K562 (cell line): Measurements from ENCODE around the gene ADRA1B. TPM values are rescaled to one million over a fixed set of nuclear protein-coding genes. Genes with fewer than 3 reads are reported as not detected.

Source experiments
- ATAC-seq: fragments of 200-7000 bp; cut with Tn5 transposase; 3 replicates; pipeline ENCODE4 v1.9.1; 2020; ENCODE audit warnings: moderate library complexity
- BruUV-seq: library from RNA; stranded (reverse); fragments of 400-500 nt; replicated peaks from 2 replicates; lab custom pipeline; 2021; lab: Mats Ljungman, UMichigan
- CTCF ChIA-PET: fragments of 300-600 bp; formaldehyde crosslinking; extraction: SDS; loops from one replicate; lab custom pipeline; 2021; ENCODE audit warnings: low intra/inter-chr PET ratio; lab: Yijun Ruan, JAX
- POLR2A ChIA-PET: fragments of 300-600, 350-650 bp; sonication (Branson Sonifier 250); formaldehyde crosslinking; extraction: SDS; loops from one replicate; lab custom pipeline; 2021; ENCODE audit warnings: antibody characterized with exemption, inconsistent platforms; lab: Yijun Ruan, JAX
- DNase-seq, 4 experiments: peaks; one replicate each; pipeline versions ENCODE4 v3.0.0 to v3.0.0-alpha.2; 2011 to 2018; ENCODE audit warnings: low spot score in 3 of 4, mixed read lengths in 3 of 4; ENCODE audit errors: extremely low read depth in 1 of 4
- FAIRE-seq: peaks from 2 replicates; lab custom pipeline; 2011; peaks lifted over from hg19 to GRCh38; lab: Jason Lieb, UNC
- H2AFZ ChIP-seq: 2 replicates; pipeline ENCODE4 v1.6.0; 2011; ENCODE audit warnings: low read depth, low read length, control low read depth, inconsistent platforms
- H3K27ac ChIP-seq: fragments of 200-600 bp; 3 replicates; pipeline ENCODE4 v1.8.0; 2011; ENCODE audit warnings: low read depth, mild to moderate bottlenecking, control low read depth, inconsistent platforms, low read length, moderate library complexity, mixed read lengths; ENCODE audit errors: extremely low read depth
- H3K27me3 ChIP-seq, 2 experiments: fragments of 300-600 bp in 1 of 2; 2 replicates in 1 of 2; 3 replicates in 1 of 2; pipeline versions ENCODE4 v1.6.0 to v1.8.0; 2011; ENCODE audit warnings: inconsistent platforms in 2 of 2, low read length in 2 of 2, mild to moderate bottlenecking in 1 of 2, mixed read lengths in 1 of 2, moderate library complexity in 1 of 2; ENCODE audit not compliant: control insufficient read depth in 2 of 2, insufficient read depth in 2 of 2
- H3K36me3 ChIP-seq: fragments of 300-600 bp; 3 replicates; pipeline ENCODE4 v1.8.0; 2011; ENCODE audit warnings: mild to moderate bottlenecking, low read length, inconsistent platforms; ENCODE audit not compliant: control insufficient read depth, insufficient read depth
- H3K4me1 ChIP-seq, 2 experiments: fragments of 200-600 bp in 1 of 2; replicated peaks in 1 of 2; 2 replicates in 1 of 2; 3 replicates in 1 of 2; pipeline versions ENCODE4 v1.5.1 to v1.8.0; 2011; ENCODE audit warnings: inconsistent platforms in 2 of 2, low read length in 2 of 2, mild to moderate bottlenecking in 1 of 2, mixed read lengths in 1 of 2, moderate library complexity in 1 of 2; ENCODE audit not compliant: control insufficient read depth in 2 of 2, insufficient read depth in 2 of 2
- H3K4me2 ChIP-seq: 2 replicates; pipeline ENCODE4 v1.6.1; 2011; ENCODE audit warnings: low read length, control low read depth, inconsistent platforms, mixed read lengths; ENCODE audit not compliant: insufficient read depth
- H3K4me3 ChIP-seq: fragments of 200-600 bp; sonication (generic), shearing (Covaris generic); 2 replicates; pipeline ENCODE4 v1.5.1; 2016; ENCODE audit warnings: control low read depth, inconsistent platforms
- H3K79me2 ChIP-seq: fragments of 200-600 bp; 3 replicates; pipeline ENCODE4 v1.8.0; 2011; ENCODE audit warnings: low read length, inconsistent platforms; ENCODE audit not compliant: control insufficient read depth, insufficient read depth
- H3K9ac ChIP-seq, 2 experiments: 2 replicates each; pipeline versions ENCODE4 v1.6.0 to v1.6.1; 2011; ENCODE audit warnings: low read depth in 2 of 2, low read length in 2 of 2, control low read depth in 1 of 2, inconsistent platforms in 1 of 2, mild to moderate bottlenecking in 1 of 2, mixed read lengths in 1 of 2; ENCODE audit not compliant: insufficient read depth in 1 of 2
- H3K9me1 ChIP-seq: one replicate; pipeline ENCODE4 v1.6.0; 2011; ENCODE audit warnings: inconsistent platforms, mild to moderate bottlenecking, low read length, moderate library complexity; ENCODE audit not compliant: control insufficient read depth, insufficient read depth
- H3K9me3 ChIP-seq: replicated peaks from 2 replicates; pipeline ENCODE4 v1.5.1; 2011; ENCODE audit warnings: low read depth, low read length, inconsistent platforms; ENCODE audit not compliant: control insufficient read depth, insufficient read depth
- H4K20me1 ChIP-seq: replicated peaks from 2 replicates; pipeline ENCODE4 v1.6.1; 2011; ENCODE audit warnings: low read length, inconsistent platforms, mixed read lengths; ENCODE audit not compliant: control insufficient read depth, insufficient read depth
- ARID2 ChIP-seq: fragments of 450-650 bp; IDR thresholded peaks from 2 replicates; pipeline ENCODE4 v1.6.1; 2017; ENCODE audit warnings: antibody characterized with exemption, mild to moderate bottlenecking
- GTF2F1 ChIP-seq: IDR thresholded peaks from 2 replicates; pipeline ENCODE4 v1.6.1; 2011; ENCODE audit warnings: low read depth, low read length, improper control_type of control experiment
- SMAD4 ChIP-seq: fragments of 250-450 bp; sonication (Bioruptor Pico); conservative IDR thresholded peaks from 2 replicates; pipeline ENCODE4 v1.8.0; 2021; ENCODE audit warnings: inconsistent platforms, mild to moderate bottlenecking, moderate library complexity
- TOE1 ChIP-seq, 2 experiments: fragments of 450-650 bp in 1 of 2; sonication (generic) in 1 of 2; formaldehyde crosslinking in 1 of 2; IDR thresholded peaks; 2 replicates each; pipeline versions ENCODE4 v1.7.1 to v1.8.0; 2016 to 2022; ENCODE audit warnings: borderline replicate concordance in 2 of 2, mild to moderate bottlenecking in 2 of 2, antibody characterized with exemption in 1 of 2, inconsistent platforms in 1 of 2, low read depth in 1 of 2, missing genetic modification reagents in 1 of 2, moderate library complexity in 1 of 2
- WGBS: fragments of 100-300 bp; shearing (Covaris generic); methylation state at CpG from one replicate; pipeline ENCODE4 v1.1.6; 2016; ENCODE audit warnings: low coverage, mixed read lengths; ENCODE audit not compliant: insufficient coverage; ENCODE audit errors: missing lambda C conversion rate; 5-methylcytosine and 5-hydroxymethylcytosine counted together
- in situ Hi-C: fragments of 300-500 bp; cut with MboI; formaldehyde crosslinking; loops from 4 replicates; pipeline ENCODE4 v1.15.0; 2018; ENCODE audit warnings: inconsistent platforms, mixed read lengths
- intact Hi-C: fragments of 100-400 bp; cut with micrococcal nuclease; formaldehyde crosslinking; loops from 2 replicates; pipeline ENCODE4 v1.14.2; 2022
- polyA plus RNA-seq, 8 experiments: library from polyadenylated mRNA; depleted of rRNA in 4 of 8; stranded (reverse) in 5 of 8; unstranded in 3 of 8; fragments of >200 nt; fragmentation: Nextera tagmentation in 2 of 8; fragmentation: Illumina TruSeq in 1 of 8; extraction: Ambion mirVana in 2 of 8; extraction: Trizol in 1 of 8; gene quantifications; 2 replicates each; pipeline versions ENCODE4 v1.2.1 to v1.2.3, GENCODE V29; 2011 to 2014; ENCODE audit warnings: inconsistent platforms in 1 of 8, missing spikeins in 1 of 8
- total RNA-seq, 7 experiments: library from RNA; depleted of rRNA in 6 of 7; stranded (reverse); fragments of >200 nt in 6 of 7; fragmentation: Illumina TruSeq in 2 of 7; extraction: Trizol in 2 of 7; gene quantifications; 2 replicates each; pipeline versions ENCODE4 v1.2.1 to v1.2.3, GENCODE V29; 2011 to 2021; ENCODE audit warnings: low replicate concordance in 1 of 7

The ADRA1B gene
- total and polyA plus RNA-seq, 9 of the 15 experiments (the other 6 are each of a cell fraction or from before 2014, with no cell fraction given) = not detected

DNA sequence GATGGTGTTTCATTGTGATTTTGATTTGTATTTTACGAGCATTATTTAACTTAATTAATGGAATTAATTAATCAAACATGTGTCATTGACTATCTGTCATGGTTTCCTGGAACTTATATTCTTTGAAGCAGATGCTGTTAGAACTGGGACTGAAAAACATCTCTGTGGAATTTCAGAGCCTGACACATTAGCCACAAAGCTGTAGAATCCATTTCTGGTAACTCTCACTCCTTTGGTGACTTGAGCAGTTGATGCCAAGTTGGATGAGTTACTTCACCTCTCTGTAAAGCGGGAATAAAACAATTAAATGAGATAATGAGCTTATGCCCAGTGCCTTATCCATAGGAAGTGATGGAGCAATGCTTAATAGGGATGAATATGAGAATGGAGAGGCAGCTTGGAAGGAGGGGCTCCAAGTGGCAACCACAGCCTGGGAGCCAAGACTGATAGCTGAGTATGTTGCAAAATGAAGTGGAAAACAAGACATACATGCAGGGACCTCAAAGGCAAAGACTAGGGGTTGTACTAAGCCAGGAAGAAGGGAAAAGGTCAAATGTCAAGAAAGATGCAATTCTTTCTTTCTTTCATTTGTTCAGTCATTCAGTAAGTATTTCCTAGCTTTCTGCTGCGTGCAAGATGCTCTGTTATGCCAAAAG lies 23.1 kb upstream of the ADRA1B start (continued):
- TF ChIP-seq TOE1 (IDR thresholded peaks at IDR 0.05; ENCODE audit: borderline replicate concordance) (no peak), TOE1 (CRISPR knock-in tag; IDR thresholded peaks at IDR 0.05; ENCODE audit: borderline replicate concordance, low read depth) (no peak), GTF2F1 (no peak)
- TF ChIP-seq, all 486 proteins: peak for 0

DNA sequence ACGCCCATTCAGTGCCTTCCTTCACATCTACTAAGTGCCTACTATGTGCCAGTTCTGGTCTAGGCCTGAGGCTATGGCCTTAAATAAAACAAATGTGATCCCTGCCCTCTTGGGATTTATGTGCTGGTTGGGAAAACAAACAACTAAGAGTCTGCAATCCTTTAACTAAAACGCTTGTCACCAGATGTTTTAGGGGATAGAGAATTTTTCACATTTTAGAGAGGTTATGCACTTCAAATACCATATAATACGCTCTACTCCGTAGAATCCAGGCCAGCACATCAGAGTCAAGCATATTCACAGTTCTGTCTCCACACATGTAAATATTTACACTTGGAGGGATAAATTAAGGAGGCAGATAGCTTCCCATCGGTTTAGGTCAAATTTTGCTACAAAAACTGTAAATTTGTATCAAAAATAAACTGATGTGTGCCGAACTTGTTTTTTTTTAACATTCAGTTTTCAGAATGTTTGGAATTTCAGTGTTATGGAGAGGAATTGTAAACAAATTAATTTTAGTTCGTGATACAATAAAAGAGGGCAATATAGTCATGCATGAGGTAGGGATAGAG lies 22.0 kb upstream of the ADRA1B start:
- in situ Hi-C loops = no loop called here
- Histone ChIP-seq H3K4me3 (no peak overlapping the region), H3K9ac (no peak overlapping the region), H3K9me1 (no peaks in the 10 kb centered on the region), H3K9me3 (no peaks in the 10 kb centered on the region), H3K27ac (no peak overlapping the region), H3K79me2 (no peaks in the 10 kb centered on the region), H3K4me1 (no peaks in the 10 kb centered on the region), H2AFZ (no peak overlapping the region), H3K27me3 (peaks cover 4 to 8% of the 10 kb centered on the region in 2 experiments; a peak in 2 of 5 replicates), H4K20me1 (no peaks in the 10 kb centered on the region), H3K36me3 (no peaks in the 10 kb centered on the region), H3K4me2 (no peak overlapping the region)
- FAIRE-seq (no peak), ATAC-seq (no peak), DNase-seq (no peak)
- no TSS peak for BruUV-seq
- CTCF ChIA-PET = no interaction called here
- WGBS = 2% methylated on average over 7 of the region's 7 CpGs
- POLR2A ChIA-PET = interaction anchor here (0.7 kb wide), 1 partner anchor 172 kb away, joined by 3 read pairs; no protein-coding TSS in a partner anchor
- no peak for TF ChIP-seq ARID2
- no peak for TF ChIP-seq SMAD4
- intact Hi-C loops = no loop called here
